GM12891 (cell line): Measurements from ENCODE around the gene CD109.

ENCODE experiments used
- PAX5 ChIP-seq: IDR thresholded peaks from 2 replicates; pipeline ENCODE4 v1.6.1; 2011; ENCODE audit warnings: low read length, moderate library complexity, mild to moderate bottlenecking; ENCODE audit not compliant: insufficient read depth, severe bottlenecking
- POLR2A ChIP-seq: IDR thresholded peaks from 2 replicates; pipeline ENCODE4 v1.6.1; 2011; ENCODE audit warnings: low read depth, low read length, control low read depth
- POLR2AphosphoS5 ChIP-seq: IDR thresholded peaks from 2 replicates; pipeline ENCODE4 v1.6.1; 2011; ENCODE audit warnings: low read depth, low read length, control low read depth
- SPI1 ChIP-seq: IDR thresholded peaks from 2 replicates; pipeline ENCODE4 v1.6.1; 2011; ENCODE audit warnings: low read depth, low read length, control low read depth
- TAF1 ChIP-seq: IDR thresholded peaks from 2 replicates; pipeline ENCODE4 v1.6.1; 2011; ENCODE audit warnings: low read depth, low read length, control low read depth

DNA sequence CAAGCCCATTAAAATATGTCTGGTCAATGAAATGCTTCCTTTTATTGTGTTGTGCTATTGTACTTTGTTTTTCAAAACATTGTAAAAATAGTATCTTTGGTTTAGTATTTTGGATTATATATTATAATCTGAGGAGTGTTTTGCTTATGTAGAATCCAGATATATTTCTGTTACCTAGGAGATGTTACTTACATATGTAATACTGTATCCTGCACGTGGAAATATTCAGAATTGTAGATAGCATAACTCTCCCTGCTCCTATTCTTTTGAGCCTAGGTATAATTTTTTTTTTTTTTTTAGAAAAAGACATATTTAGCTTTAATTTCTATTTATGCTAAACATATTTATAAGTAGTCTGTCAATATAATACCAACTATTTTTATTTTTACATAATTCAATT lies 130.6 kb downstream of the CD109 start:
- TF ChIP-seq PAX5 = no peak
- TF ChIP-seq SPI1 = no peak
- TF ChIP-seq POLR2A = no peak
- TF ChIP-seq POLR2AphosphoS5 = no peak
- TF ChIP-seq TAF1 = no peak
